ENCODE measurements around the gene FRMD6.
"Not testable (repeated sequence)": the region's sequence is repeated elsewhere in the genome, so short reads cannot be mapped to it uniquely, and the experiment has no call there.

The FRMD6 gene

DNA sequence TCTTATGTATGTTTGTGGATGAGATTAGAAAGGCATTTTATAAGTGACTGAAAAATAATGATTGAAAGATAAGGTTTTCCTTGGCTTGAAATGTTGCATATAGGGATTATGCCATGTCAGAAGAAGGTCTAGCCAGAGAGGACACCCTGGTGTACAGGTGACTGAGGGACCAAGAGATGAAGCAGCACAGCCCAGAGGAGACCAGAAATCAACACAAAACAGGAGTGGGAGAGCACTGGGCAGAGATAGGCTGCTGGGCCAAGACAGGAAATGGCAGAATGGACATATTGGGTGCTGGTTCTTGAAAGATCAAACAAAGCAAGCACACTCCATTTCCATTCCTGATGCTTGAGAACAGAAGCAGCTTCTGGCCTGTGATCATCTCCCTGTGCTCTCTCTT lies 24.4 kb upstream of the FRMD6 start:
- DNase-seq, result no peak
- intact Hi-C loops (cut with DNase I), result no loop called here

DNA sequence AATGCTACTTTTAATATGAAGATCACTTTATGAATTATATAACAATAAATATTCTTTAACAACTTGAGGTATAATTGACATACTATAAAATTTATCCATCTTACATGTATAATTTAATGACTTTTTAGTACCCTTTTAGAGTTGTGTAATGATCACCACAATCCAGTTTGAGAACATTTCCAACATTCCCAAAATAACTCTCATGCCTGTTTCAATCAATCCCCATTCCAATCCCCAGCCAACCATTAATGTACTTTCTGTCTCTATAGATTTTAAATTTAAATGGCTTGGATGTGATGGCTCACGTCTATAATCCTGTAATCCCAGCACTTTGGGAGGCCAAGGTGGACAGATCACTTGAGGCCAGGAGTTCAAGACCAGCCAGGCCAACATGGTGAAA lies 23.5 kb upstream of the FRMD6 start:
- intact Hi-C loops (cut with DNase I), result no loop called here
- DNase-seq, result no peak

DNA sequence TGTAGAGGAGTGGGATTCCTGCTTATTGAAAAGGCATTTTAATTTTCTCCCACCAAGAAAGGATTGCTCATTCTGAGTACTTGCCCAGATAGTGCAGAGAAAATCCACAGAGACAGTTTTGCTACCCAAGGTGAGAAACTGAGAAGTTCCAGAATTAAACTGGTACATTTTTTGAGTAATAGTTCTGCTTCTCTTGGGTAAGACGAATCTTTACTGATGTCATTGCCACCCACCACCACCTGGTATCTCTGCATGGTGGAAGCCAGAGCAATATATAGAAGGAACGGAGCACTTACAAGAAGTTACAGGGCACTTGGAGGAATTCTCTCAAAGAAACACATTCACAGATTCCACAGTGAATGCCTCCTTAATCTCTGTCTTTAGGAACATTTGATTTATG lies 20.7 kb upstream of the FRMD6 start:
- intact Hi-C loops (cut with DNase I), result no loop called here
- peak in 5 of 10 donors; percentile 25 to 81 (median 39) for DNase-seq

DNA sequence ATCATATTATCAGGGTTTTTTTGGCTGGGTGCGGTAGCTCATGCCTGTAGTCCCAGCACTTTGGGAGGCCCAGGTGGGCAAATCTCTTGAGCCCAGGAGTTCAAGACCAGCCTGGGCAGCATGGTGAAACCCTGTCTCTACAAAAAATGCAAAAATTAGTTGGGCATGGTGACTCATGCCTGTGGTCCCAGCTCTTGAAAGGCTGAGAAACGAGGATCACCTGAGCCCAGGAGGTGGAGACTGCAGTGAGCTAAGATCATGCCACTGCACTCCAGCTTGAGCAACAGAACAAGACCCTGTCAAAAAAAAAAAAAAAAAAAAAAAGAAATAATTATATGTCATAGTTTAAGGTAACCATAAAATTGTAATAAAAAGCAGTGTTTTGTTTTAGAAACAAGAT lies 18.4 kb upstream of the FRMD6 start:
- intact Hi-C loops (cut with DNase I); DNase-seq: not testable (repeated sequence)

DNA sequence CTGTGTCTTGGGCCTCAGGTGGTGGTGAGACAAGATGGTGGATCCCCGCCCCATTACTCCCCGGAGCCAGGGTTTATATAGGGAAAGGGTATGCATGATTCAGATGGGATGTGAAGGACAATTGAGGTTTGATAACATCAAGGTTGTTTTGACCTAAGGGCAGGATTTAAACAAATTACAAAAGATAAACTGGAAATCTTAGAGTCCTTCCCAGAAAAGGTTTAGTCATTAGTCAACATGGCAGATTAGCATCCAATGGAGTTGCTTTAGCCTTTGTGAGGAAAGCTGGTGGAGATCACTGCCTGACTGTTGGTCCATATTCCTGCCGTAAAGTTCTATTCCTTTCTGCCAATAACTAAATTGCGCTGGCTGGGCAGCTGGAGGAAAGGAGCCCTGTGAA lies 15.6 kb upstream of the FRMD6 start:
- no peak for DNase-seq
- intact Hi-C loops (cut with DNase I), result no loop called here

DNA sequence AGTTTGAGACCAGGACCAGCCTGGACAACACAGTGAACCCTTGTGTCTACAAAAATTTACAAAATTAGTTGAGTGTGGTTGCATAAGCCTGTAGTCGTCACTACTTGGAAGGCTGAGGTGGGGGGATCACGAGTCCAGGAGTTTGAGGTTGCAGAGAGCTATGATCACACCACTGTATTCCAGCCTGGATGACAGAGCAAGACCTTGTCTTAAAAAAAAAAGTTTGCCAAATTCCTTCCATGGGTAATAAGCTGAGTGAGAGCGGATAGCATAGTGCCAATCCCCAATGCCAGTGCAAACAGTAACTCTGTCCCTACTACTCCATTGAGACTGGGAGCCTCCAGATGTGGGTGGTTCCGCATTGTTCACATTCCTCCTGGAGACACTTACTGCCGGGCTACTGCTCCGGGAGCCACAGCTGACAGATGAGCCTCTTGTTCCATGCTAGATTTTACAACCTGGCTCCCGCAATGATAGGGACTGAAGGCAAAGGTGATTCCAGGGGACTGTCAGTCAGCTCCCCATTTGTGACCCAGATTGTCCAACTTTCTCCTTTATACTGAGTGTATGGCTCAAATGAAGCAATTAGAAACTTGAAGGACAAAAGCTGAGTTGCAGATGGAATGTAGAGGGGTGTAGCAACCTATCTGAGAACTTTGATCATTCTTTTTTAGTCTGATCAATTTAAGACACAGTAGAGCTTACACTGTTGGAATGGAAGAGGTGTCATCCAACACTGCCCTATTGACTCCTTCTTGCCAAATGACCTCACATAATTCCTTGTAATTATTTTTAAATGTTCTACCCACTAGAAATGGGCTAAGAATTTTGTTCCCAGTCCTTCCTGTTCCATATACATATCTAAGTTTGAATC lies 13.4 kb upstream of the FRMD6 start:
- DNase-seq, result no peak
- intact Hi-C loops (cut with DNase I), result no loop called here

DNA sequence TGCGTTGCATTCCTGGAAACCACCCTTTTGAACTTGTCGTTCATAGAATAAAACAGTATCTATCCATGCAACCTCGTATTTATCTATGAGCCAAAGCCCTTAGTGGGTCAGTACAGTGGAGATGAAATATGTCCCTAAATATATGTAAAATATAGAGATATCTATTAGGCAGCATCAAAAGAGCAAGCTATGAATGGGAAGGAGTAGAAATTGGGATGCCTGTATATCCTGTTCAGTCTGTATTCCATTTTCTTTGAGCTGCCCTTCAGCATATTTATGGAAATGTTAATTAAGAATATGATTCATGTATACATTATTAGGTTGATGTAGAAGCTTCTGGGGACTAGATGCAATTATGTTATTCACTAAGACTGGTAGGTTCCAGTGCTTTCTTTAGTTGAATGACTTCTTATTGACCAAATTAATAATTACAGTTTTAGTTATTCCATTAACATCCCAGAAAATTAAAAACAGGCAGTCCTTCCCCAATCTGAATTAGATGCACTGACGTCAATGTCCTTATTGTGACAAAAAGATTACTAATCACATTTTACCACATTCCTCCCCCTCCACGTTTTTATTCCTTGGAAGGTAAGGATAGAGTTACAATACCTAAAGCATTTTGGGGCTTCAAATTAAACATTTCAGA lies 11.9 kb upstream of the FRMD6 start:
- DNase-seq, result no peak
- intact Hi-C loops (cut with DNase I), result no loop called here

DNA sequence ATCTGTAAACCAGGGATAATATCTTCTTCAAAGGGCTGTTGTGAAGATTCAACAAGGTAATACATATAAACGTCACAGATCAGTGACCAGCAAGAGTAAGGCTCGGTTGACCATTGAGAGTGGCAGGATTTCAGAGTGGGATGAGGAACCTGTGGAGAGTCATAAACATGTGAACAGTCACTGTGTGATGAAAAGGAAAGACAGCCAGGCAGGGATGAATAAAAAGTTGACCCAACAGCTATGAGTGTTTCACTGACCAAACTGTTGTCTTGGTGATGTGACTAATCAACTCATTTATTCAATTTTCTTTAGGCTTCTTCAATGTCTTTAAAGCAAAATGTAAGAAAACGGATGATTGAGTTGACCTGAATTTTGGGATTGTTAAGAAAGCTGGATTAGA lies 8.6 kb upstream of the FRMD6 start:
- intact Hi-C loops (cut with DNase I), result no loop called here
- no peak for DNase-seq

DNA sequence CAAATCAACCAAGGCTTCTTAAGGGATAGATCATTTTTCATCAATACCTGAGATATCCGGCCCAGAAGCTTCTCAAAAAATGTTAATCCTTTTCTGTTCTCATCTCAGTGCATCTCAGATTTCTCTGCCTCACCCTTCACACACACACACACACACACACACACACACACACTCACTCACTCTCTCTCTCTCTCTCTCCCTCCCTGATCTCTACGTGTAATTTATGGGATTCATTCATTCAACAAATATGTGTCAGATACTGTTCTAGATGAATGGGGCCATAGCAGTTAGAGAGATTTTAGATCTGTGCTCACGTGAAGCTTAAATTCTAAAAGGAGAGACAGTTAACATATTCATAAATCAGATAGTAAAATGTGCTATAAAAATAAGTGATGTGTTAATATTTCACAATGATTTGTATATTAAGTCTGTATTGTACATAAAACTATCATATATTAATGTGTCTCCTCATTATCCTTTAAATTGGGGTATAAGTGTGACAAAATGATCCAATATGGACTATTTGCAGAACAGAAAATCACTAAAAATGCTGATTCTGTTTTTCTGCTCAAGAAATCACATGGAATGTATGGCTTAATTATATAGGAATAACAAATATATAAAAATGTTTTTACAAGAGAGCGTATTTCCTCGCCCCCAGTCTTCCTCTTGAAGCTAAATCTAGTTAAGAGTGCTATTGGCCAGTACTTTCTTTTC lies 7.3 kb upstream of the FRMD6 start:
- intact Hi-C loops (cut with DNase I), result no loop called here

DNA sequence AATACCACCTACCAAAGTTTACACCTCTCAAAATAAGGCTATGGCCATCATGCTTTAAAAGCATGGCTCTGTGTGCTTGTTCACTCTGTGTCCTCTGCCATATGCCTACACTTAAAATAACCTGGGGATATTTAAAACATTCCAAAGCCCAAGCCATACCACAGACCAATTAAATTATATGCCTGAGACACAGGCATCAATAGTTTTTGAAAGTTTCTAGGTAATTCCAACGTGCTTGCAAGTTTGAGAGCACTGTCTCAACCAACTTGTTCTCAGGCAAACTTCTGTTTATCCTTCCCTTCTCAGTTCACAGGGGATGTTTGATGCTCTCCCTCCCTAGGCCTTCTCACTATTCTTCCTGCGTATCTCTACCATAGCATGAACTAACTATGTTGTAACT lies 3.4 kb upstream of the FRMD6 start:
- DNase-seq, result no peak
- intact Hi-C loops (cut with DNase I), result no loop called here

More for the DNA sequence above, 7.3 kb upstream of the FRMD6 start:
- DNase-seq, result no peak

DNA sequence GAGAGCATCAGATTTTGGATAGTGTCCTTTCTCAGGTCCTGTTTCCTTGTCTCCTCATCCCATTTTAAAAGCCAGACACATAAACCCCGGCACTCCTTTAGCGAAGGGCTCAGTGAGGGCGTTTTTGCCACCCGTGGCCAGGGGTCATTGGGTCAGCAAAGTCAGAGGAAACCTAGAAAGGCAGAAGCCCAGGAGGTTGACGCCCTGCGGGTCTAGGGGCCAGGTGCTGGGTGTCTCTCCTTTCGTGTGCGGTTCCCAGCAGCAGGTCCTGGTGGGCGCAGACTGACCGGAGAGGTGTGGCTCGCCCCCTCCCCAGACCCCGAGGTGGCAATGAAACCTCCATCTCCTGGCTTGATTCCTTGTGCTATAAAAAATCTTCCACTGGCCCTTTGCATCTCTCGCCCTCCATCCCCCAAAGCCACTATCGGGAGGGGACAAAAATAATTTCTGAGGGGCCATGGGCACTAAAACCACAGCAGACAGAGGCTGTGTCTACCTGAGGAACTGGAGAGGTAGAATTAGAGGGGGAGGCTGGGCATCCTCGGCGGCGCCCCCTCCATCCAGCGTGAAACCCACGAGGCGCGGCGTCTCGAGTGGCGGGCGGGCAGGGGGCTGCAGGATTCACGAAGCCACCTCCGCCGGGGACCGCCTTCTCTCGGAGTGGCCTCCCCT lies 858 bp upstream of the FRMD6 start:
- intact Hi-C loops (cut with DNase I), result no loop called here
- DNase-seq, result peak in 4 of 10 donors; percentile 8 to 80 (median 42)

DNA sequence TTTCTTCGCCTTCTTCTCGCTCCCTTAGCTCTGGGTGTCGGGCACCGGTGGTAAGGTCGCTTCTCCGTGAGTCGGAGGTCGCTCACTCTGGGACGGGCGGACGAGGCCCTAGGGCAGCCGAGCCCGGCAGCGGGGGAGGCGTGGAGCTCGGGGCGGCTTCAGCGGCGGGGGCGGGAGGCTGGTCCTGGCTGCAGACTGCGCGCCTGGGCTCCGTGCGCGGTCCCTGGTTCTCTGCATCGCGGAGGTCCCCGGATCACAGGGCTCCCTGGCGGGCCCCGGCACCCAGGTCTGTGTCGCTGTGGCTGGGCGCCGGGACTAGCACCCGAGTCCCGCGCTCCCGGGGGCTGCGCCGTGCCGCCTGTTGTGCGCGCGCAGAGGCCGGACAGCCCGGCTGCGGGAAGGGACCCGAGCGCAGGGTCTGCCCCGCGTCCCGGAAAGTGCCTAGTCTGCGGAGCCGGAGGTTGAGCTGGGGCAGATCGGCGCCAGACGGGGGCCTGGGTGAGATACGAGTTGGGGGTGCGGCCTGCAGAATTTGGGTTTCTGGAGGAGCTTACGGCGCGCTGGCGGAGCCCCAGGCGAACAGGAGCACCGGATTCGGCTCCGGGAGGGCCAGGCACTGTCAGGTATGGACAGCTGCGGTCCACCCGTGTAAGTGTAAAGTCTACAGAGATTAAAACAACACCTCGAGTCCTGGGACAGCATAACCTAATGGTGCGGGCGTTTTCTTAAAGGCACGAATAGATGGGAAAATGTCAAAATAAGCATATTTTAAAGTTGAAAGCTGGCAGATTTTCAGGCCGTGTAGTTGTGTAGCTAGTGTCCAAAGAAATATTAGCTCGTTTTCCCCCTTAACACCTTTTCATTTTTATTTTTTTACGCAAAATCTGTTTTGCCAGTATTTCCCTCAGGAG lies 713 bp downstream of the FRMD6 start:
- intact Hi-C loops (cut with DNase I), result loop anchor here (1.0 kb wide), 1 partner anchor 369 kb away; no protein-coding TSS in a partner anchor
- DNase-seq, result peak in 9 of 10 donors; percentile 29 to 90 (median 49)

DNA sequence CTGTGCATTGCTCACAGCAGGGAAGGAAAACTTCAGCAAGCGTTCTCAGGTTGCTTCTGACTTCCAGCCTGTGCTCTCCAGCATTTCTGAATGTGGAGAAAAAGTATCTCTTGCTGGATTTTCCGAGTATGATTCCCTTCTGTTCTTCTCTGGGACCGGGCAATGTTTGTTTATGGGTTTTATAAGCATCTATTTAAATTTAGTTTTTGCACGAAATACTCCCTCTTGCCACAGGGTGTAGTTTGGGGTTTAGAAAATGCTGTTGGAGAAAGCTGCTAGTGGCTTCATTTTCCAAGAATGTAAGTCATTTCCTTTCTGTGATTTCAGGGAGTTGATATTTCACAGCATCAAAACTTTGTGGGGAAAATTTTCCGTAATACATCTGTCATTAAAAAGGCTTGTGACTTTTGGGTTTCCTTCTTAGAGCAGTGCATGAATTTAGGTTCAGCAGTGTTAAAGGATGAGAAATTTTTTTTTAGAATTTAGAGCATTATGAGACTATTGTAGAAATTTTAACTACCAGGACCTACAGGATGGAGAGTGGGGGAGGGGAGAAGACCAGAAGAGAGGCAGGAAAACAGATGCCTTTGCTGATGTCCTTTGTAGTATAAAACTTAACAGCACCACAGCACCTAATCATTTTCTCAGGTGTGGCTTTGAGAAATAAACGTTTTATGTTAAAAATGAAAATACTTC lies 1.5 kb downstream of the FRMD6 start:
- intact Hi-C loops (cut with DNase I), result loop anchor here (1.0 kb wide), 1 partner anchor 370 kb away; no protein-coding TSS in a partner anchor

DNA sequence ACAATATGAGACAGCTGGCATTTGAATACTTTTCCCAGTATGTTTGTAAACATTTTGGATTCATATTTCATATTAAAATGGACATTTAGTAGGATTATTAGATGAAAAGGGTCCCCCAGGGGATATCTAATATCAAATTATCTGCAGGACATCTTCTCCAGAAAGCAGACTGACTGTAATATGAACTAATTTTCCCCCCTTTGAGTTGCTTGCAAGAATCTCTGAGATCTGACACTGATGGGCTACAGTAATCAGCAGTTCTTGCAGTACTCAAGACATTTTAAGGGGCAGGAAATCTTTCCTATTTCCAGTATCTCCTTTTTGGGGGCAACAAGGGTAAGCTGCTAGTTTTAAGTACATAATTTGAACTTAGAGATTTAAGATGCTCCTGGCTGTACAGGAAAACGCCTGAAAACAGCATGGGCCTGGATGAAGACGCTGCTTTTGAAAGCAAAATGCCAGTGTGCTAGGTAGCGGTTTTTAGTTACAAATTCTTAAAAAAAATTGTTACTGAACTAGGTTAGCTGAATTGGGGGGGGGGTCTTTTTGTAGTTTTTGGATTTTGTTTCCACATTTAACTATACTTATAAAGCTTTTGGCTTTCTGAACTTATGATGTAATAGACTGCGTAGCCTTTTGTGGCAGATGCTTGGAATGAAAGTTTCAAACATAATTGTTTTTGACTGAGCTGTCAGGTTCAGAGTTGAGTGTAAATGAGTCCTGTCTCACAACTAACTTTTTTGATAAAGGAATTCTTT lies 2.2 kb downstream of the FRMD6 start:
- intact Hi-C loops (cut with DNase I), result loop anchor here (1.0 kb wide), 1 partner anchor 371 kb away; no protein-coding TSS in a partner anchor
- no peak for DNase-seq

More for the DNA sequence above, 1.5 kb downstream of the FRMD6 start:
- DNase-seq, result no peak

DNA sequence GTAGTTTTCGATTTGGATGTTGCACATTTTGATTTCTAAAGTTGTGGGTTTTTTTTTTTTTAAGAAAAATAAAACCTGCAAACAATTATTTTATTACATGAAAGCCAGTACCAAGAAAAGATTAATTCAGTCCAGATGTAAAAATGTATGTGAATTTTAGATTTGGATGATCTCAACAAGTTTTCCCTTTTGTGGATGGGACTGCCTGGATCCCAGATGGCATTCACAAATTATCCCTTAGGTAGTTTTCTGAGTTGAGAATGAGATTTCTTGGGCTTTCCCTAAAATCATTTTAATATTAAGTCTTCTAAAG lies 2.8 kb downstream of the FRMD6 start:
- no peak for DNase-seq
- intact Hi-C loops (cut with DNase I), result no loop called here

DNA sequence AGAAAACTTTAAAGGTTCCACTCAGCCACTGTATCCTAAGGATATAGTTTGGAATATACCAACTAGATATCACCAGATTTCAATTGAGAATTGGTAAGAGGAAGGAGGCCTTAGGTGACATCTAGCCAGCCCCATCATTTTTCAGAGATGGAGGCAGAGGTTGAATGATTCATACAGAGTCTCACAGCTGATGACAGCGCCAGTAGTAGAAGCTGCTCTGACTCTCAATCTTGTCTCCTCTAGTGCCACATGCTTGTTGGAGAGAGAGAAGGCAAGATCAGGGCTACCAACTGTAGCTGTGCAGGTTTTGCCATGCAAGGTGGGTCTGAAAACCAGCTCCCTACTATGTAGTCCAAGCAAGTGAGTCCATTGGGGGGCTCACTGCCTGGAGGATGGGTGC lies 6.1 kb downstream of the FRMD6 start:
- DNase-seq, result no peak
- intact Hi-C loops (cut with DNase I), result loop anchor here (5.0 kb wide), 1 partner anchor 120 kb away; no protein-coding TSS in a partner anchor

DNA sequence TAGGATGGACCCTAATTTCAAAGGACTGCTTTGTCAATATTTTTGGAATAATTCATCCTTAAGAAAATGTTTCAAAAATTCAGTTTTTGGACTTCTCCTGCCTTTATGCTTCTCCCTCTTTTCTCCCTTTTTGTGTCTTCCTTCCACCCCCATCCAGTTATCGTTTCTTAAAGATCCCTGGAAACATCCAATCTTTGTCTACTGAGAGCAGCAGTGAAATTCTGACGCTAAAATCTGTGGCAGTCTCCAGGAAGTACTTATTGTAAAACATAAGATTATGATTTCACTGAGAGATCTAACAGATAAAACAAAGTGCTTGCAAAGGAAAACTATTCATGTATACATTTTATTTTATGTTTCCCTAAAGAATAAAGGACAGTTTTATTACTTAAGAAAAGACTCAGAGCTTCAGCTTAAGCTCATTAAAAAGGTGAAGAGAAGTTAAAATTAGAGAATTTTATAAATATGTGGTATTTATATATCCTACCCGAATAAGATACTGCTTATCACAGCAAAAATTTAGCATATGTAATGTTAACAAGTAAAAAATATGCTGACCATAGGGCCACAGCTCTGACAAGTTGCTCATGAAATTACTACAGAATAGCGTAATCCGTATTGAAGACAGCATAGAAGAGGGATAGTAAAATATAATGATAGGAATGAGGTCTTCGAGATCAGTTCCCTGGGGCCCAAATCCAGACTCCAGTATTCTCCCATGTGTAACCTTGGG lies 6.9 kb downstream of the FRMD6 start:
- intact Hi-C loops (cut with DNase I), result loop anchor here (5.0 kb wide), 1 partner anchor 119 kb away; no protein-coding TSS in a partner anchor
- DNase-seq, result no peak

DNA sequence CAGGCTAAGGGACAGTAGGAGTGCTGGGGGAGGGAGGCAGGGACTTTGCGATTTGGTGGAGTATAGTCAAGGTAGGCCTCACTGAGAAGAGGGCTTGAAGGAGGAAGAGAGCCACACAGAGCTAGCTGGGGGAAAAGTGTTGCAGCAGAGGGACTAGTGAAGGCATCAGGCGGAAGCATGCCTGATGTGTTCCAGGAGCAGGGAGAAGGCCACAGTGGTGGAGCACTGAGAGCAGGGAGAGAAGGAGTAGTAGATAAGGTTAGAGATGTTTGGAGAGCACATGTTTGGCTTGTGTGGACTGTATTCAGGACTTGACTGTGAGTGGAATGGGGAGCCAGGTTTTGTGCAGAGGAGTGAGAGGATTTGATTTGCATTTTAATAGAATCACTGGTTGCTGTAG lies 9.0 kb downstream of the FRMD6 start:
- intact Hi-C loops (cut with DNase I), result no loop called here

More for the DNA sequence above, 9.0 kb downstream of the FRMD6 start:
- DNase-seq, result no peak

Data from posterior cingulate gyrus (tissue), 11 donors.